Right lung (tissue), 5 donors: Measurements from ENCODE around the gene TPO. TPM values are rescaled to one million over a fixed set of nuclear protein-coding genes. Genes with fewer than 3 reads are reported as not detected.
A peak's percentile ranks its signal among the peaks of the same experiment; 100 is the strongest.
"Not testable (repeated sequence)": the region's sequence is repeated elsewhere in the genome, so short reads cannot be mapped to it uniquely, and the experiment has no call there.

Experiments used
- DNase-seq, 2 donors: peaks; one replicate each; pipeline ENCODE4 v3.0.0-alpha.2; 2013
- polyA plus RNA-seq, 5 donors: library from polyadenylated mRNA; unstranded; fragments of 120-200 nt; gene quantifications; one replicate each; pipeline versions ENCODE4 v1.2.1 to v1.2.3, GENCODE V29; 2013; ENCODE audit warnings: inconsistent platforms in 1 of 5, low replicate concordance in 1 of 5; ENCODE audit not compliant: insufficient read length in 5 of 5, insufficient read depth in 1 of 5

Gene TPO
- polyA plus RNA-seq, 5 donors = 0.11 to 0.33 (median 0.18) TPM

GRCh38 chr2:1553671-1554295, 140.5 kb downstream of the TPO start:
- DNase-seq = peak; percentile 25 to 37

GRCh38 chr2:1556286-1556685, 143.0 kb downstream of the TPO start:
- no peak for DNase-seq

- DNase-seq = no peak
These were observed 143.7 kb downstream of the TPO start for GRCh38 chr2:1556776-1557466.

- DNase-seq = no peak
These were observed 144.2 kb downstream of the TPO start for GRCh38 chr2:1557467-1557820.

- DNase-seq = no peak
These were observed 146.4 kb downstream of the TPO start for GRCh38 chr2:1559589-1560175.

- DNase-seq = no peak
These were observed 148.0 kb downstream of the TPO start for GRCh38 chr2:1561259-1561658.

- no peak for DNase-seq
These were observed 148.7 kb downstream of the TPO start for GRCh38 chr2:1561811-1562421.

- no peak for DNase-seq
These were observed 150.0 kb downstream of the TPO start for GRCh38 chr2:1563084-1563857.

- no peak for DNase-seq
These were observed 151.0 kb downstream of the TPO start for GRCh38 chr2:1563943-1564891.

GRCh38 chr2:1567556-1568344, 154.5 kb downstream of the TPO start:
- no peak for DNase-seq

GRCh38 chr2:1568345-1568668, 155.0 kb downstream of the TPO start:
- not testable (repeated sequence) for DNase-seq

GRCh38 chr2:1569879-1570450, 156.7 kb downstream of the TPO start:
- DNase-seq = no peak

GRCh38 chr2:1571477-1572417, 158.5 kb downstream of the TPO start:
- DNase-seq = no peak

- no peak for DNase-seq
These were observed 159.4 kb downstream of the TPO start for GRCh38 chr2:1572638-1573037.

GRCh38 chr2:1577846-1578245, 164.6 kb downstream of the TPO start:
- DNase-seq = no peak

GRCh38 chr2:1581257-1581964, 168.1 kb downstream of the TPO start:
- DNase-seq = not testable (repeated sequence)

GRCh38 chr2:1581965-1582625, 168.8 kb downstream of the TPO start:
- DNase-seq = no peak
